Endometrial microvascular endothelial cells (primary cell): ENCODE measurements around the gene ZNF524. TPM values are rescaled to one million over a fixed set of nuclear protein-coding genes. Genes with fewer than 3 reads are reported as not detected.
"Not testable (repeated sequence)": the region's sequence is repeated elsewhere in the genome, so short reads cannot be mapped to it uniquely, and the experiment has no call there.

Experiments
- in situ Hi-C: cut with HindIII; loops from 2 replicates; pipeline ENCODE4 v1.10.0; 2017; ENCODE audit warnings: low sequenced_read_pairs, low pct_unique_long_range_greater_than_20kb; ENCODE audit errors: inconsistent ontology term
- total RNA-seq: library from RNA; depleted of rRNA; stranded (reverse); fragments of >200 nt; gene quantifications from one replicate; pipeline ENCODE4 v1.2.3, GENCODE V29; 2015; ENCODE audit errors: inconsistent ontology term

ZNF524 gene
- 16.7 TPM for total RNA-seq

DNA sequence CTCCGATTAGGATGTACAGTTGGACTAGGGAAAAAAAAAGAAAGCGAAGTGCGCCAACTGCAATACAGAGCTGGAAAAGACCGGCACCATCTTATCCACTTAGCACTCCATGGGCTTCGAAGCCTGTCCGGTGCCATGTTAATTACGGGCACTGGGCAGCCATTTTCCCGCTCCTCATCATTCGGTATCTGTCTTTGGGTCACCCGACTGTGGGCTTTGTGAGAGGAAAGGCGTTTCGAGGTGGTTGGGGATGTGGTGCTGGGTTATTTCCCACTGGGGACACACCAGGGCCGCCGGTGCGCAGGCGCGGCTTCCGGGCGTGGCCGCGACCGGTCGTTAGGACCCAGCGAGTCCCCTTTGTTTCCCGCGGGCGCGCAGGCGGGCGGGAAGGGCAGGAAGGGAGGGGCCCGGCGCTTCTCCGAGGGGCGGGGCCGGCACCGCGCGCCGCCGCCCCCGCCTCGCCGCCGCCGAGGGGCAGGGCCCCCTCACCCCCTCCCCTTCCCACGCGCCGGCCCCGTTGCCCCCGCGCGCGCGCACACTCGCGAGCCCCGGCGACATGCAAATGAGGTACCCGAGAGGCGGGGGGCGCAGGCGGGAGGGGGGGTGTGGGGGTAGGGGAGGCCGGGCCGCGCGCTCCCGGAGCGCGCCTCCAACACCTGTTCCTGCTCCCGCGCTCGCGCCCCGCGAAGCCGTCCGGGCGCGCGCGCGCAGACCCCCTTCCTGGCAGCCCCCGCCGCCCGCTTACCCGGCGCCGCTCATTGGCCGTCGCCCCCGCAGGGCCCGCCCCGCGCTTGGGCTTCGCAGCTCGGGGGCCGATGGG, at the start of gene ZNF524:
Gene ZNF524 (plus strand): TSS at position 447 of the 820 bp plus-strand sequence. CDS start 1,825 bp downstream, outside the sequence.
- in situ Hi-C loops = no loop called here

GRCh38 chr19:55550321-55550650, 49.8 kb upstream of the ZNF524 start:
- in situ Hi-C loops = no loop called here

DNA sequence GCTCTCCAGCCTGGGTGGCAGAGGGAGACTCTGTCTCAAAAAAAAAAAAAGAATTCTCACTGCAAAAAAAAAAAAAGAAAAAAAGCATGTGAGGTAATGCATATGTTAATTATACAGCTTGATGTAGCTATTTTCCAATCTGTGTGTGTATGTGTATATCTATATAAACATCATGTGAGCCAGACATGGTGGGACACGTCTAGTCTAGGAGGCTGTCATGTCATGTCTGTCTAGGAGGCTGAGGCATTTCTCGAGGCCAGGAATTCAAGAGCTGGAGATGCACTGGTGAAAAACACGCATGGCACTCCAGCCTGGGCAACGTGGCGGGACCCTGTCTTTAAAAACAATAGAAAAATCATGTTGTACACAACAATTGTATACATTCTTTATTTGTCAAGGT, 47.9 kb upstream of the ZNF524 start:
- in situ Hi-C loops = no loop called here

DNA sequence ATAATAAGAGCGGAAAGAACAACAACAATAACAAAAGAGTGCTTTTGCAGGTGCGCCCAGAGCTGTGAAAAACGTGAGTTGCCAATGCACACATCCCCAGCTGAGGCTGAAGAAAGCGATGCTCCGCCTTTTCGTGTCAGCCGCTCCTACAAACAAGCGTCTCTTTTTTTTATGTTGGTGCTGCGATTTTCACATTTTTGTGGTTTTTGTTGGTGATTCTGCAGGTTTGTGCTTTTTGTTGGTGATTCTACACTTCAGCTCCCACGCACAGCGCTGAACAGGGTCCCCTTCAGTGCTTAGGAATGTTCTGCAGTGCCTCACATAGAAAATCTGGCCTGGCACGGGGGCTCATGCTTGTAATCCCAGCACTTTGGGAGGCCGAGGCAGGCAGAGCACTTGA, 47.5 kb upstream of the ZNF524 start:
- in situ Hi-C loops = no loop called here

DNA sequence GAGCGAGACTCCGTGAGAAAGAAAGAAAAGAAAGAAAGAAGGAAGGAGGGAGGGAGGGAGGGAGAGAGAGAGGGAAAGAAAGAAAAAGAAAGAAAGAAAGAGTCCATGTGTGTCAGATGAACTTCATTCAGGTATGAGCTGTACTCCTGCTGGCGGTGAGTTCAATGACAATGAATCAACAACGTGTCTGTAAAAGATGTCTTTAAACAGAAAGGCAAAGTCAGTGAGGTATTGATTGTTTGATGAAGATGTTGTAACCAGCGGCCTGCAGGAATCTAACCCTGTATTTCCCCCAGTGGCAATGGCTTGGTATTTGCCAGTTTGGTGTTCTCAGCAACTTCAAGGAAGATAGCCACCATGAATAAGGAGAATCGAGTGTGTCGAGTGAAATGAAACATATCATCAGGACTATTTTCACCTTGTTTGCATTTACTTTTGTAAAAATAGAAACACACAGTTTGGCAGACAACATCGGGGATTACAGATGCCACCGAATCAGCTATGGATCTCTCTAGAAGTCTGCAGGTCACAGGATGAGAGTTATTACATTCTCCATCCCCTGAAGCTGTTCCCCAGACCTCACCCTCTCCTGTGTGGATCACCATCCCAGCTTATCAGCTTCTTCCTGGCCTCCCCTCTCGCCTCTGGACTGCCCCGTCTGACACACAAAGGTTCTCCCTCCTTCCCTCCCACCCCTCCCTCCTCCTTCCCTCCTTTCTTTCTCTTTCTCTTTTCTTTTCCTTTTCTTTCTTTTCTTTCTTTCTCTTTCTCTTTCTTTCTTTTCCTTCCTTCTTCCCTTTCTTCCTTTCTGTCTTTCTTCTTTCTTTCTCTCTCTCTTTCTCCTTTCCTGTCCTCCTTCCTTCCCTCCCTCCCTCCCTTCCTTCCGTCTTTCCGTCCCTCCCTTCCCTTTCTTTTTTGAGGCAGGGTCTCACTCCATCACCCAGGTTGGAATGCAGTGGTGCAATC, 46.6 kb upstream of the ZNF524 start:
- in situ Hi-C loops = no loop called here

- in situ Hi-C loops = no loop called here
These were observed 45.8 kb upstream of the ZNF524 start for GRCh38 chr19:55554302-55554701.

GRCh38 chr19:55554741-55555152, 45.3 kb upstream of the ZNF524 start:
- in situ Hi-C loops = no loop called here

DNA sequence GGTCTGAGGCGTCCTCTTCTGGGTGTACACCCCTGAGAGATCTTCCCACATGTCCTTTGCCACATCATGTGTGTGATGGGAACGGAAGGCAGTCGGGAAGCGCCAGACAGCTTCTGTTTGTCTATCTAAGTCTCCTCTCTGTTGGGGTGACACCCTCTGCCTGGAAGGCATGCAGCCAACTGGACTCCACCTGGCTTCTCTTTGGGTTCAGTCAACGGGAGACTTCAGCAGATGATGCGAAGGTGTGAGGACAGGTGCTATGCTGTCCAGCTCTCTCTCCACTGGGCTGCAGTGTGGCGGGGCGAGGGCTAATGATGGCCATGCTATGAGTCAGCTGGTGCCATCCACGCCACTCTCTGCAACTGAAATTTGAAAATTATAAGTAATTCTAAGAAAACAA, 40.4 kb upstream of the ZNF524 start:
- in situ Hi-C loops = no loop called here

- in situ Hi-C loops = no loop called here
These were observed 36.8 kb upstream of the ZNF524 start for GRCh38 chr19:55563261-55563690.

DNA sequence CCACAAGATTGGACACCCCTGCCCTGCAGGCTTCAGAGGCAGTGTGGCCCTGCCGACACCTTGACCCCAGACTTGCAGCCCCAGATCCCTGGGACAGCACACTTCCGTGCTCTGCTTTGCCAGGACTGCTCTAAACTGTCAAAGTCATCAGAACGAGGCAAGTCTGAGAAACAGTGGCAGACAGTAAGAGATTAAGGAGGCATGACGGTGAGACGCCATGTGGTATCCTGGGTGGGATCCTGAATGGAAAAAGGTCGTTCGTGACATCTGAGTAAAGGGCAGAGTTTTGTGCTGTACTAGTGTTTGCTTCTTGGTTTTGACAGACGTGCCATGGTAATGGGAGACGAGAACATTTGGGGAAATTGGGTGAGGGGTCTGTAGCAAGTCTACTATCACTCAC, 33.3 kb upstream of the ZNF524 start:
- in situ Hi-C loops = no loop called here

- in situ Hi-C loops = no loop called here
These were observed 32.3 kb upstream of the ZNF524 start for GRCh38 chr19:55567708-55568328.

GRCh38 chr19:55569477-55569876, 30.6 kb upstream of the ZNF524 start:
- in situ Hi-C loops = not testable (repeated sequence)

GRCh38 chr19:55573929-55574328, 26.2 kb upstream of the ZNF524 start:
- in situ Hi-C loops = not testable (repeated sequence)

DNA sequence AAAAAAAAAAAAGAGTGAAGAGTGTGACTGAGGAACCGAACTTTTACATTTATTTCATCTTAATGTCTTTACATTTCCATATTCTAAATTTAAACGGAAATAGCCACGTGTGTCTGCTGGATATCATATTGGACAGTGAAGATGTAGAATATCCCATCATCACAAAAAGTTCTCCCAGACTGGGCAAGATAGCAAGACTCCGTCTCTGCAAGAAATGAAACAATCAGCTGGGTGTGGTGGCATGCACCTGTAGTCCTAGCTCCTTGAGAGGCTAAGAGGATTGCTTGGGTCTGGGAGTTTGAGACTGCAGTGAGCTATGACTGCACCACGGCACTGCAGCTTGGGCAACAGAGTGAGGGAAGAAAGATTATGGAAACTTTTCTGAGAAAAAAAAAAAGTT, 23.3 kb upstream of the ZNF524 start:
- in situ Hi-C loops = no loop called here

- in situ Hi-C loops = no loop called here
These were observed 21.9 kb upstream of the ZNF524 start for GRCh38 chr19:55578031-55578760.

DNA sequence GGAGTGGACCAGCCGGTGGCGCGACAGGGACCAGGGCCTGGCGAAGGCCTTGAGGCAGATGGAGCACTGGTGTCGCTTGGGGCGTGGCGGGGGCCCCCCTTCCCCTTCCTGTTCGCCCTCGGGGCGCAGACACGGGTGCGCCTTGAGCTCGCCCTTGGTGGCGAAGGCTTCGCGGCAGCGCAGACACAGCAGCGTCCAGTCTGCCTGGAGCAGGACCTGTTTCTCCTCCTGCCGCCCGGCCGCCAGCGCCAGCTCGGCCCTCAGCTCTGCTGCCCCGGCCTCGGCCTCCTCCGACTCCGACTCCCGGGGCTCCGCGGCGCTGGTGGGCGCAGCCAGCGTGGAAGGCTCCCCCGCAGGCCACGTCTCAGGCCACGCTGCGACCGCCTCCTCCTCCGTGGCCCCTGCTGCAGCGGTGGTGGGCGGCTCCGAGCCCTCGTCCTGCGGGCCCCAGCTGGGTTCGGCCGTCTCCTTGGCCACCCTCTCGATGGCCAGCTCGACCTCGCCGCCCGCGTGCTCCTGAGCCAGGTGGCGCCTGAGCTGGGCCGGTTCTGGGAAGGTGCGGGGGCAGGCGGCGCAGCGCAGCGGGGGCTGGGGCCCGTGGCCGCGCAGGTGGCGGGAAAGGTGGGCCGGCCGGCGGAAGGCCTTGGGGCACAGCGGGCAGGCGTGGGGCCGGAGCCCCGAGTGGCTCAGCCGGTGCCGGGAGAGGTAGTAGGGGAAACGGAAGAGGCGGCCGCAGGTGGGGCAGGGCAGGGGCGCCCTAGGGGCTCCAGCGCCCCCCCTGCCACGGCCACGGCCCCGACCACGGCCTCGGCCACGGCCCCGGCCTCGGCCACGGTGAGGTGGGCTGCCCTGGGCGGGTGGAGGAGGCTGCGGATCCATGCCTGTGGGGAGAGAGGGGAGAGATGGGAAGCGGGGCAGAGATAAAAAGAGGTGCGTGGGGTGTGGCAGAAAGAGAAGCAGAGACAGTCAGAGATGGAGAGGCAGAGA, 21.0 kb upstream of the ZNF524 start:
- in situ Hi-C loops = no loop called here

DNA sequence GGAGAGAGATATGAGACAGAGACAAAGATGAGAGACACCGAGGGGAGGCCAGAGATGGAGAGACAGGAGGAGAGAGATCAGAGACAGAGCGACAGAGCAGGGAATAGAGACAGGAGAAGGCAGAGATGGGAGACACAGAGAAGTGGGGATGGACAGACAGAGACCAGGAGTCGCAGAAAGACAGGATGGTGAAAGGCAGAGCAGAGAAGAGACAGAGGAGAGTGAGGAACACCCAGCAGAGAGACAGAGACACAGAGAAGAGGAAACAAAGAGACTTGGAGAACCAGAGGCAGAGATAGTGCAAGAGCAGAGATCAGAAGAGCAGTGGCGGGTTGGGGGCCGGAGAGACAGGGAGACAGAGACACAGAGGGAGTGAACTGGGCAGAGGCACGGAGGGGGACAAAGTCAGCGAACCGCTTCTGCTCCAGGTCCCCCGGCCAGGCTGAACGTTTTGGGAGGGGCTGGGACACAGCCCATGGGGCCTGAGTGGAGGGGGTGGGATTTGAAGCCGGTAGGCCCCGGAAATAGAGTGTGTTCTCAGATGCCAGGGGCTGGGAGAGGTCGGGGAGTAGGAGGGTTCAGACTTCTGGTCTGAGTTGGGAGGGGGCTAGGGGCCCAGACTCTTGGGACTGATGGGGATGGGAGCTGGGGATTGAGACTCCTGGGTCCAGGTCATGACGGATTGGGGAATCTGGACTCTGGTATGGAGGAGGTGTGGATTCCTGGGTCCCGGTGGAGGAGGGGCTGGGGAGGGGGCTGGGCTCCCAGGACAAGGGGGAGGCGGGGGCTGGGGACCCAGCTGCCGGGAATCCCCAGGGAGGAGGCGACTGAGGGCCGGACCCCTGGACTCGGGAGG, 20.1 kb upstream of the ZNF524 start:
- in situ Hi-C loops = no loop called here
